K562 (cell line): Measurements from ENCODE around the gene HNRNPDL. TPM values are rescaled to one million over a fixed set of nuclear protein-coding genes. Genes with fewer than 3 reads are reported as not detected.
A peak's percentile ranks its signal among the peaks of the same experiment; 100 is the strongest.

Experiments used
- ATAC-seq: fragments of 200-7000 bp; cut with Tn5 transposase; 3 replicates; pipeline ENCODE4 v1.9.1; 2020; ENCODE audit warnings: moderate library complexity
- BruUV-seq: library from RNA; stranded (reverse); fragments of 400-500 nt; replicated peaks from 2 replicates; lab custom pipeline; 2021; lab: Mats Ljungman, UMichigan
- CTCF ChIA-PET: fragments of 300-600 bp; formaldehyde crosslinking; extraction: SDS; loops from one replicate; lab custom pipeline; 2021; ENCODE audit warnings: low intra/inter-chr PET ratio; lab: Yijun Ruan, JAX
- POLR2A ChIA-PET: fragments of 300-600, 350-650 bp; sonication (Branson Sonifier 250); formaldehyde crosslinking; extraction: SDS; loops from one replicate; lab custom pipeline; 2021; ENCODE audit warnings: antibody characterized with exemption, inconsistent platforms; lab: Yijun Ruan, JAX
- DNase-seq, 4 experiments: peaks; one replicate each; pipeline versions ENCODE4 v3.0.0 to v3.0.0-alpha.2; 2011 to 2018; ENCODE audit warnings: low spot score in 3 of 4, mixed read lengths in 3 of 4; ENCODE audit errors: extremely low read depth in 1 of 4
- FAIRE-seq: peaks from 2 replicates; lab custom pipeline; 2011; peaks lifted over from hg19 to GRCh38; lab: Jason Lieb, UNC
- H2AFZ ChIP-seq: 2 replicates; pipeline ENCODE4 v1.6.0; 2011; ENCODE audit warnings: low read depth, low read length, control low read depth, inconsistent platforms
- H3K27ac ChIP-seq: fragments of 200-600 bp; 3 replicates; pipeline ENCODE4 v1.8.0; 2011; ENCODE audit warnings: low read depth, mild to moderate bottlenecking, control low read depth, inconsistent platforms, low read length, moderate library complexity, mixed read lengths; ENCODE audit errors: extremely low read depth
- H3K27me3 ChIP-seq, 2 experiments: fragments of 300-600 bp in 1 of 2; 2 replicates in 1 of 2; 3 replicates in 1 of 2; pipeline versions ENCODE4 v1.6.0 to v1.8.0; 2011; ENCODE audit warnings: inconsistent platforms in 2 of 2, low read length in 2 of 2, mild to moderate bottlenecking in 1 of 2, mixed read lengths in 1 of 2, moderate library complexity in 1 of 2; ENCODE audit not compliant: control insufficient read depth in 2 of 2, insufficient read depth in 2 of 2
- H3K36me3 ChIP-seq: fragments of 300-600 bp; 3 replicates; pipeline ENCODE4 v1.8.0; 2011; ENCODE audit warnings: mild to moderate bottlenecking, low read length, inconsistent platforms; ENCODE audit not compliant: control insufficient read depth, insufficient read depth
- H3K4me1 ChIP-seq, 2 experiments: fragments of 200-600 bp in 1 of 2; replicated peaks in 1 of 2; 2 replicates in 1 of 2; 3 replicates in 1 of 2; pipeline versions ENCODE4 v1.5.1 to v1.8.0; 2011; ENCODE audit warnings: inconsistent platforms in 2 of 2, low read length in 2 of 2, mild to moderate bottlenecking in 1 of 2, mixed read lengths in 1 of 2, moderate library complexity in 1 of 2; ENCODE audit not compliant: control insufficient read depth in 2 of 2, insufficient read depth in 2 of 2
- H3K4me2 ChIP-seq: 2 replicates; pipeline ENCODE4 v1.6.1; 2011; ENCODE audit warnings: low read length, control low read depth, inconsistent platforms, mixed read lengths; ENCODE audit not compliant: insufficient read depth
- H3K4me3 ChIP-seq: fragments of 200-600 bp; sonication (generic), shearing (Covaris generic); 2 replicates; pipeline ENCODE4 v1.5.1; 2016; ENCODE audit warnings: control low read depth, inconsistent platforms
- H3K79me2 ChIP-seq: fragments of 200-600 bp; 3 replicates; pipeline ENCODE4 v1.8.0; 2011; ENCODE audit warnings: low read length, inconsistent platforms; ENCODE audit not compliant: control insufficient read depth, insufficient read depth
- H3K9ac ChIP-seq, 2 experiments: 2 replicates each; pipeline versions ENCODE4 v1.6.0 to v1.6.1; 2011; ENCODE audit warnings: low read depth in 2 of 2, low read length in 2 of 2, control low read depth in 1 of 2, inconsistent platforms in 1 of 2, mild to moderate bottlenecking in 1 of 2, mixed read lengths in 1 of 2; ENCODE audit not compliant: insufficient read depth in 1 of 2
- H3K9me1 ChIP-seq: one replicate; pipeline ENCODE4 v1.6.0; 2011; ENCODE audit warnings: inconsistent platforms, mild to moderate bottlenecking, low read length, moderate library complexity; ENCODE audit not compliant: control insufficient read depth, insufficient read depth
- H3K9me3 ChIP-seq: replicated peaks from 2 replicates; pipeline ENCODE4 v1.5.1; 2011; ENCODE audit warnings: low read depth, low read length, inconsistent platforms; ENCODE audit not compliant: control insufficient read depth, insufficient read depth
- H4K20me1 ChIP-seq: replicated peaks from 2 replicates; pipeline ENCODE4 v1.6.1; 2011; ENCODE audit warnings: low read length, inconsistent platforms, mixed read lengths; ENCODE audit not compliant: control insufficient read depth, insufficient read depth
- BRCA1 ChIP-seq, 2 experiments: fragments of 450-650 bp in 1 of 2; sonication (generic) in 1 of 2; formaldehyde crosslinking in 1 of 2; IDR thresholded peaks; 2 replicates each; pipeline versions ENCODE4 v1.5.0 to v1.6.1; 2017 to 2020; ENCODE audit warnings: mild to moderate bottlenecking in 1 of 2, missing genetic modification reagents in 1 of 2
- CREB1 ChIP-seq, 2 experiments: sonication (generic) in 1 of 2; formaldehyde crosslinking in 1 of 2; IDR thresholded peaks; 2 replicates each; pipeline versions ENCODE4 v1.6.1 to v1.8.0; 2012 to 2022; ENCODE audit warnings: inconsistent platforms in 1 of 2, mild to moderate bottlenecking in 1 of 2, missing genetic modification reagents in 1 of 2, moderate library complexity in 1 of 2
- NCOA6 ChIP-seq: fragments of 450-650 bp; IDR thresholded peaks from 2 replicates; pipeline ENCODE4 v1.6.1; 2017; ENCODE audit warnings: mild to moderate bottlenecking
- NCOR1 ChIP-seq: fragments of 450-650 bp; IDR thresholded peaks from 2 replicates; pipeline ENCODE4 v1.6.1; 2016; ENCODE audit warnings: mild to moderate bottlenecking, moderate library complexity
- SIX5 ChIP-seq, 2 experiments: IDR thresholded peaks; 2 replicates each; pipeline ENCODE4 v1.6.1; 2011; ENCODE audit warnings: low read length in 2 of 2, borderline replicate concordance in 1 of 2, low read depth in 1 of 2, mild to moderate bottlenecking in 1 of 2, moderate library complexity in 1 of 2; ENCODE audit not compliant: insufficient read depth in 1 of 2
- WGBS: fragments of 100-300 bp; shearing (Covaris generic); methylation state at CpG from one replicate; pipeline ENCODE4 v1.1.6; 2016; ENCODE audit warnings: low coverage, mixed read lengths; ENCODE audit not compliant: insufficient coverage; ENCODE audit errors: missing lambda C conversion rate; 5-methylcytosine and 5-hydroxymethylcytosine counted together
- in situ Hi-C: fragments of 300-500 bp; cut with MboI; formaldehyde crosslinking; loops from 4 replicates; pipeline ENCODE4 v1.15.0; 2018; ENCODE audit warnings: inconsistent platforms, mixed read lengths
- intact Hi-C: fragments of 100-400 bp; cut with micrococcal nuclease; formaldehyde crosslinking; loops from 2 replicates; pipeline ENCODE4 v1.14.2; 2022
- polyA plus RNA-seq, 8 experiments: library from polyadenylated mRNA; depleted of rRNA in 4 of 8; stranded (reverse) in 5 of 8; unstranded in 3 of 8; fragments of >200 nt; fragmentation: Nextera tagmentation in 2 of 8; fragmentation: Illumina TruSeq in 1 of 8; extraction: Ambion mirVana in 2 of 8; extraction: Trizol in 1 of 8; gene quantifications; 2 replicates each; pipeline versions ENCODE4 v1.2.1 to v1.2.3, GENCODE V29; 2011 to 2014; ENCODE audit warnings: inconsistent platforms in 1 of 8, missing spikeins in 1 of 8
- total RNA-seq, 7 experiments: library from RNA; depleted of rRNA in 6 of 7; stranded (reverse); fragments of >200 nt in 6 of 7; fragmentation: Illumina TruSeq in 2 of 7; extraction: Trizol in 2 of 7; gene quantifications; 2 replicates each; pipeline versions ENCODE4 v1.2.1 to v1.2.3, GENCODE V29; 2011 to 2021; ENCODE audit warnings: low replicate concordance in 1 of 7
- TF ChIP-seq, protein P1 (sequence below): sonication (generic); formaldehyde crosslinking; IDR thresholded peaks from 2 replicates; pipeline ENCODE4 v1.8.0; 2022; ENCODE audit warnings: mild to moderate bottlenecking, low read depth, missing genetic modification reagents

Gene HNRNPDL
- total and polyA plus RNA-seq, 9 of the 15 experiments (the other 6 are each of a cell fraction or from before 2014, with no cell fraction given): 243 to 652 (median 351) TPM

DNA sequence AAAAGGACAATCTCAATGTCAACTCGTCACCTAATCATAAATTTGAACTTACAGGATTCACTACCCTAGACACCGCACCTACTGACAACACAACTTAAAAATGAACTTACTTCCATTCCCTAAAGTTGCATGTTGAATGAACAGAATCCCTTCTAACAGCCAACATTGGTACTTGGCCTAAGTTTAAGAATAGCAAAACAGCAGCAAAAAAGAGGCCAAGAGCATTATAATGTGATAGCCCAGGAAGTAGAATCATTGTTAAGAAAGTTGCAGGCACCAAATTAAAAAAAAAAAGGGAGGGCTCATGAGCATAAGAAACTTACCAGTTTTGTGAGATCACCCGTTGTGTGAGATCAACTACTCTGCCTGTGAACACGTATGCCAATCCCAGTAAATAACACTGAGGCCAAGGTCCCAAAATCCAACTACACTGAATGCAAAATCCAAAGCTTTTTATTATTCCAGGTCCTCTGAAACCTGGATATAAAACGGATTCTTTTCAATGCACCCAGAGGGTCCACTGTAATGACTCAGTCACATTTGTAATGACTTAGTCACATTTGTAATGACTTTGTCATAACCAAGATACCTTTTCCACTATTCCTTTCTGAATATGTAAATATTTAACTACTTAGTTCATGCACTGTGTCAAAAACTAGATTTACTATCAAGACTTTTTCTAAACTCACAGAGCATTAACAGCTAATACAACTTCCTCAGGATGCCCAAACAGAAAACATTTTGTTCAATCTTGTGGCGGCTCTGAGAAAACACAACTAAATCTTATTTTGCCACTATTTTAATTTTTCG lies 6.8 kb downstream of the HNRNPDL start (continued):
- no peak for TF ChIP-seq NCOA6

DNA sequence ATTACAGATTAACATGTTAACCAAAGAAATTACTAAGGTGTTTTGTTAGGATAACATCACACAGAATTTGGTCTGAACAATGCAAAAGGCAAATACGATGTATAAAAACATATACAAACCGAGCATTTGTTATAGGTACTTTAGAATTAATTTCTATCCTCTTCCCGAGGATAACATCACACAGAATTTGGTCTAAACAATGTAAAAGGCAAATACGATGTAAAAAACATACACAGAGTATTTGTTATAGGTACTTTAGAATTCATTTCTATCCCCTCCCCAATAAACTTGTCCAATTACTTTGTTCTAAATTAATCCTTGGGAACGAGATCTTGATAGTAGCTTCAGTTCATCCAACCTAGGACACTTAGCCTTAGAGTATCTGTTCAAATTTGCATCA lies 7.6 kb downstream of the HNRNPDL start:
- FAIRE-seq (no peak), DNase-seq (no peak), ATAC-seq (peak; percentile 25)
- H3K27me3 ChIP-seq: no peaks in the 10 kb centered on the region
- no peak overlapping the region for H3K4me3 ChIP-seq
- 34% methylated on average over 5 of the region's 5 CpGs for WGBS
- no peaks in the 10 kb centered on the region for H3K9me3 ChIP-seq
- H3K79me2 ChIP-seq: peaks cover 25% of the 10 kb centered on the region
- TF ChIP-seq CREB1 (IDR thresholded peaks at IDR 0.05) (peak; percentile 23; the same call in 1 of the 2 replicates), CREB1 (CRISPR knock-in tag; IDR thresholded peaks at IDR 0.05) (no peak), SIX5 (IDR thresholded peaks at IDR 0.05; ENCODE audit: borderline replicate concordance in 1 of 2, insufficient read depth in 1 of 2, low read depth in 1 of 2, low read length in 2 of 2) (no peak), NCOR1 (0 out of 2 replicates have a peak, but pooled peaks have one; percentile 20), BRCA1 (IDR thresholded peaks at IDR 0.05) (no peak), BRCA1 (CRISPR knock-in tag; IDR thresholded peaks at IDR 0.05) (no peak)
- TF ChIP-seq, protein P1, sequence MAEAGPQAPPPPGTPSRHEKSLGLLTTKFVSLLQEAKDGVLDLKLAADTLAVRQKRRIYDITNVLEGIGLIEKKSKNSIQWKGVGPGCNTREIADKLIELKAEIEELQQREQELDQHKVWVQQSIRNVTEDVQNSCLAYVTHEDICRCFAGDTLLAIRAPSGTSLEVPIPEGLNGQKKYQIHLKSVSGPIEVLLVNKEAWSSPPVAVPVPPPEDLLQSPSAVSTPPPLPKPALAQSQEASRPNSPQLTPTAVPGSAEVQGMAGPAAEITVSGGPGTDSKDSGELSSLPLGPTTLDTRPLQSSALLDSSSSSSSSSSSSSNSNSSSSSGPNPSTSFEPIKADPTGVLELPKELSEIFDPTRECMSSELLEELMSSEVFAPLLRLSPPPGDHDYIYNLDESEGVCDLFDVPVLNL: no peak
- H3K27ac ChIP-seq: no peak overlapping the region
- H4K20me1 ChIP-seq: peaks cover 26% of the 10 kb centered on the region
- ChIA-PET CTCF (no interaction called here), POLR2A (interaction anchor here (1.3 to 2.9 kb wide), 3 partner anchors 7 to 50 kb away, joined by 4 to 14 read pairs (median 13); no protein-coding TSS in a partner anchor)
- H3K9me1 ChIP-seq: no peaks in the 10 kb centered on the region
- peaks cover 2 to 7% of the 10 kb centered on the region in 2 experiments; a peak in 2 of 5 replicates for H3K4me1 ChIP-seq
- H3K4me2 ChIP-seq: no peak overlapping the region
- BruUV-seq: no TSS peak
- in situ Hi-C loops: no loop called here
- H3K9ac ChIP-seq: no peak overlapping the region
- no peak overlapping the region for H2AFZ ChIP-seq
- intact Hi-C loops: no loop called here
- peaks cover 42% of the 10 kb centered on the region for H3K36me3 ChIP-seq
